Stimulated activated CD8-positive, alpha-beta memory T cell treated with anti-CD3 and anti-CD28 coated beads, Interleukin-12 subunit alpha, Interleukin-12 subunit beta, amount 100 ng/mL, for 4 hours (primary cell): ENCODE results near the gene KLHL7.
"Not testable (repeated sequence)": the region's sequence is repeated elsewhere in the genome, so short reads cannot be mapped to it uniquely, and the experiment has no call there.

Source experiments
- DNase-seq: peaks from one replicate; pipeline ENCODE4 v3.0.0-alpha.2; 2020; ENCODE audit warnings: low read depth

Gene KLHL7

DNA sequence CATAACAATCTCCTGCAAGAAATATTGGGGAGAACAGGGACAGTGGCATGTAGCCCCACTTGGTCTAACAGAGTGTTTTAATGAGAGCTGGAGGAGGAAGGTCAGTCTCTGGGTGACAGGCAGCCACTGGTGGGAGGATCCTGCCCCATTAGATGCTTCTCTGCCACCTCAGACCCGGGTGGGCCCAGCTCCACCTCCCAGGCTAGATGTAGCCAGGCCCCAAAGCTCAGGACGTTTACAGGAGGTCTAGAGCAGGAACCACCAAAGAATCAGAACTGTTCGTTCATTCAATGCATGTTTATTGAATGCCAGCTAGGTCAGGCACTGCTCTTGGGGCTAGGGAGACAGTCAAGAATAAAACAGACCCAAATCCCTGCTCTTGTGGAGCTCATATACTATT is 112.6 kb downstream of the KLHL7 start:
- no peak for DNase-seq

DNA sequence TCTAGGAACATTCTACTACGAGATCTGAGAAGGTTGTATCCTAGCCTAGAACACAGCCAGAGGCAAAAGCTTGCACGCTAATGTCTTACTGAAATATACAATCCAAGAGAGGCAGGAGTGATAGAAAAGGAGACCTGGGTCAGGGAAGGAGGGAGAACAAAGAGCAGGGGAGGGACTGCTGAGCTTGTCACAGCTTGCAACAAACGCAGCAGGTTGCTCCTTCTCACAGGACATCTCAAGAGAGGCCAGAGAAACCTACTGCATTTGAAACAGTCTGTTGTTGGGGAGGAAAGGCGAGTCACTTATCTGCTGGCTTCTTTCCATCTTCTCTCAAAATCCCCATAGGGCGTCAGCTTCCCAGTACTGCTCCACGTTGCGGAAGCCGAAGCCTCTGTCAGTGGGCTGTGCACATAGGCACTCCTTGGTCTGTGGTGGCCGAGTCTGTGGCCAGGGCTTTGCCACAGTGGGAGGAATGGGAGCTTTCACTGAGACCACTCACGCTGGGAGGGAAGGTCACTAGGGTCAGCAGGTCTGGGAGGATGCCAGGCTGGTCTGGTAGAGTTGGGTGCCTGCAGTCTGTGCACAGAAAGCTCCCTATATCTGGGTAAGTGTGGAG is 115.2 kb downstream of the KLHL7 start:
- DNase-seq, result no peak

DNA sequence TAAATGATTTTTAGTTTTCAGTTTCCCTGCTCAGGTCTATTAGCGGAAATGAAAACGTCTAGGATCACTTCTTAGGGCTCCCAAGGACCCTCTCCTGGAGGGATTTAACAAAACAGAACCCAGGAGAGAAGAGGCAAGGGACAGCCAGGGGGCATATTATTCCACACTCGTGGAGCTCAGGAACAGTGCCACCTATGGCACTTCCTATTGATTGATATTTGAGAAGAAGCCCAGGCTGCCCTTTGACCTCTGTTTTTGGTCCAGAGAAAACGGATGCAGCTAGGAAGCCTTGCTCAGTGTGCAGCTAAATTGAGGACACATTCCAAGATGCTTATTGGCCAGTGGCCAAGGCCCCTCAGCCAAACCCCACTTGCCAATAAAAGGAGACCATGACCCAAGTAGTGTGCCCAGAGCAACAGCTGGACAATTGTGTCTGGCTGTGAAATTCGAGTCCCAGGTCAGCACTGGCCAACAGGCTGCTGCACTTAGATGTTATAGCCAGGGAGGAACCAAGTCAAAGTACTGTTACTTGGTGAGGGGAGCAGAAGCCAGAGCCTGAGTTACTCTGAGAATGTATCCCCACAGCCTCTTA is 117.0 kb downstream of the KLHL7 start:
- no peak for DNase-seq

DNA sequence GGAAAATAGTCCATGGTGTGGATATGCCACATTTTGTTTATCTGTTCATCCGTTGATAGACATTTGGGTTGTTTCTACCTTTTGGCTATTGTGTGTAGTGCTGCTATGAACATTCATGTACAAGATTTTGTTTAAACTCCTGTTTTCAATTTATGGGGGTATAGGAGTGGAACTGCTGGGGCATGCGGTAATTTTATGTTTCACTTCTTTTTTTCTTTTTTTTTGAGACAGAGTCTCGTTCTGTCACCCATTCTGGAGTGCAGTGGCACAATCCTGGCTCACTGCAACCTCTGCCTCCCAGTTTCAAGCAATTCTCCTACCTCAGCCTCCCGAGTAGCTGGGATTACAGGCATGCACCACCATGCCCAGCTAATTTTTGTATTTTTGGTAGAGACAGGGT is 118.8 kb downstream of the KLHL7 start:
- not testable (repeated sequence) for DNase-seq

DNA sequence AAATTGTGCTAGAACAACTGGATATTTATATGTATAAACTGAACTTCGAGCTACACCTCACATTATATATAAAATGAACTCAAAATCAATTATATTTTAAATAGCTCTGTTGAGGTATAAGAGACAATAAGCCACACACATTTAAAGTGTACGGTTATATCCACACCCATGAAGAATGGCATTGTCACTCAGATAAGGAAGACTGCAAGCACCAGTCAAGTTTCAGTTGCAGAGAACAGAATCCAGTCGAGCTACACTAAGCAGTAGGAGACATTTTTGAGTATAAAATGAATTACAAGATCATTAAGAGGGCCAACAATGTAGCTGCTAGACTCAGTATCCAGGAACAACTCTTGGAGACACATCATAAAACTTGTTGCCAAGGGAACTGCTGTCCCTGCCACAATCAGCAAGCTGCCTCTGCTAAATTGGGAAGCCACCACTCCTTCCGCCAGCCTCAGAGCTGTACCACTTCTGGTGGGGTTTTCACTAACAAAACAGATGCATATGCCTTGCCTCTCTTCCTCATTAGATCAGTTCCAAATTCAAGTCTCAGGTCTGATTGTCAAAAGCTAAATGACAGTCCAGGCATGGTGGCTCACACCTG is 121.4 kb downstream of the KLHL7 start:
- no peak for DNase-seq
